Activated CD4-positive, alpha-beta memory T cell treated with anti-CD3 and anti-CD28 coated beads for 36 hours (primary cell): ENCODE results near the gene SYNRG. TPM values are rescaled to one million over a fixed set of nuclear protein-coding genes. Genes with fewer than 3 reads are reported as not detected.
"Not testable (repeated sequence)": the region's sequence is repeated elsewhere in the genome, so short reads cannot be mapped to it uniquely, and the experiment has no call there.

Source experiments
- CTCF ChIA-PET: fragments of 350-600 bp; sonication (Branson Sonifier 250); formaldehyde crosslinking; loops from one replicate; lab custom pipeline; 2021; ENCODE audit warnings: antibody characterized with exemption, inconsistent platforms; lab: Charles Lee
- POLR2A ChIA-PET: fragments of 350-600 bp; sonication (Branson Sonifier 250); formaldehyde crosslinking; loops from one replicate; lab custom pipeline; 2021; ENCODE audit warnings: antibody characterized with exemption; lab: Charles Lee
- DNase-seq: peaks from one replicate; pipeline ENCODE4 v3.0.0-alpha.2; 2020
- H3K27ac Mint-ChIP-seq: one replicate; pipeline ENCODE4 v1.8.0; 2021; ENCODE audit warnings: mixed read lengths
- H3K27me3 Mint-ChIP-seq: one replicate; pipeline ENCODE4 v1.8.0; 2021; ENCODE audit warnings: mixed read lengths
- H3K36me3 Mint-ChIP-seq: one replicate; pipeline ENCODE4 v1.8.0; 2021; ENCODE audit warnings: mixed read lengths
- H3K4me1 Mint-ChIP-seq: one replicate; pipeline ENCODE4 v1.8.0; 2021; ENCODE audit warnings: low read depth, mixed read lengths
- H3K4me3 Mint-ChIP-seq: one replicate; pipeline ENCODE4 v1.8.0; 2021; ENCODE audit warnings: mild to moderate bottlenecking, mixed read lengths
- H3K9me3 Mint-ChIP-seq: one replicate; pipeline ENCODE4 v1.8.0; 2021; ENCODE audit warnings: mixed read lengths
- intact Hi-C: fragments of 100-400 bp; cut with micrococcal nuclease; formaldehyde crosslinking; loops from one replicate; pipeline ENCODE4 v1.15.1; 2023
- total RNA-seq, 2 experiments: library from RNA; stranded (reverse); gene quantifications; one replicate each; pipeline ENCODE4 v1.2.3, GENCODE V29; 2021

SYNRG gene
- total RNA-seq, 2 experiments from 2014 or later = 44.4 to 45.2 TPM

- no peak for DNase-seq
- Mint-ChIP-seq H3K36me3 (peaks cover 29% of the 10 kb centered on the region), H3K4me3 (no peak overlapping the region), H3K4me1 (peaks cover 23% of the 10 kb centered on the region), H3K27ac (no peak overlapping the region), H3K9me3 (no peaks in the 10 kb centered on the region), H3K27me3 (peaks cover 8% of the 10 kb centered on the region)
- intact Hi-C loops = loop anchor here (5.0 to 10.0 kb wide), 3 partner anchors 95 to 152 kb away; no protein-coding TSS in a partner anchor
- CTCF ChIA-PET = no interaction called here
- POLR2A ChIA-PET = interaction anchor here (0.6 kb wide), 1 partner anchor 13 kb away, joined by 9 read pairs; no protein-coding TSS in a partner anchor
Measured at GRCh38 chr17:37640015-37640414, 30.8 kb upstream of the SYNRG start.

GRCh38 chr17:37637956-37638355 is 28.7 kb upstream of the SYNRG start:
- no peak overlapping the region for H3K4me3 Mint-ChIP-seq

GRCh38 chr17:37616430-37616829 is 7.2 kb upstream of the SYNRG start:
- H3K36me3 Mint-ChIP-seq = peaks cover 15% of the 10 kb centered on the region
- H3K4me1 Mint-ChIP-seq, POLR2A ChIA-PET, H3K4me3 Mint-ChIP-seq, H3K27ac Mint-ChIP-seq, CTCF ChIA-PET, H3K9me3 Mint-ChIP-seq, DNase-seq, H3K27me3 Mint-ChIP-seq, intact Hi-C loops: not testable (repeated sequence)

More at GRCh38 chr17:37637956-37638355, 28.7 kb upstream of the SYNRG start:
- CTCF ChIA-PET = no interaction called here
- POLR2A ChIA-PET = no interaction called here
- Mint-ChIP-seq H3K27me3 (no peaks in the 10 kb centered on the region), H3K27ac (no peak overlapping the region), H3K4me1 (peaks cover 20% of the 10 kb centered on the region), H3K36me3 (peaks cover 31% of the 10 kb centered on the region), H3K9me3 (no peaks in the 10 kb centered on the region)
- no peak for DNase-seq
- intact Hi-C loops = no loop called here

GRCh38 chr17:37614823-37615222 is 5.6 kb upstream of the SYNRG start:
- DNase-seq = no peak
- H3K4me1 Mint-ChIP-seq = peaks cover 2% of the 10 kb centered on the region
- POLR2A ChIA-PET = no interaction called here
- H3K9me3 Mint-ChIP-seq = no peaks in the 10 kb centered on the region
- H3K4me3 Mint-ChIP-seq = no peak overlapping the region
- intact Hi-C loops = no loop called here
- no peaks in the 10 kb centered on the region for H3K27me3 Mint-ChIP-seq
- no peak overlapping the region for H3K27ac Mint-ChIP-seq
- CTCF ChIA-PET = no interaction called here
- peaks cover 11% of the 10 kb centered on the region for H3K36me3 Mint-ChIP-seq

GRCh38 chr17:37614391-37614790 is 5.2 kb upstream of the SYNRG start:
- peaks cover 11% of the 10 kb centered on the region for H3K36me3 Mint-ChIP-seq
- intact Hi-C loops = no loop called here
- H3K4me3 Mint-ChIP-seq = no peak overlapping the region
- DNase-seq = no peak
- H3K9me3 Mint-ChIP-seq = no peaks in the 10 kb centered on the region
- no peaks in the 10 kb centered on the region for H3K27me3 Mint-ChIP-seq
- H3K27ac Mint-ChIP-seq = no peak overlapping the region
- ChIA-PET CTCF (no interaction called here), POLR2A (no interaction called here)
- peaks cover 6% of the 10 kb centered on the region for H3K4me1 Mint-ChIP-seq

- POLR2A ChIA-PET = no interaction called here
- DNase-seq = no peak
- Mint-ChIP-seq H3K27ac (no peak overlapping the region), H3K27me3 (no peaks in the 10 kb centered on the region), H3K4me1 (peaks cover 20% of the 10 kb centered on the region), H3K4me3 (no peak overlapping the region), H3K36me3 (peaks cover 10% of the 10 kb centered on the region), H3K9me3 (no peaks in the 10 kb centered on the region)
- CTCF ChIA-PET = interaction anchor here (0.6 to 3.2 kb wide), 2 partner anchors 65 to 84 kb away, joined by 3 to 13 read pairs; no protein-coding TSS in a partner anchor
- intact Hi-C loops = no loop called here
Measured at GRCh38 chr17:37610971-37611370, 1.8 kb upstream of the SYNRG start.

GRCh38 chr17:37610041-37610420 is 813 bp upstream of the SYNRG start:
- intact Hi-C loops, DNase-seq, H3K9me3 Mint-ChIP-seq, H3K27me3 Mint-ChIP-seq: not testable (repeated sequence)
- peaks cover 29% of the 10 kb centered on the region for H3K4me1 Mint-ChIP-seq
- POLR2A ChIA-PET = interaction anchor here (0.6 to 2.6 kb wide), 5 partner anchors 9 to 165 kb away, joined by 3 to 8 read pairs (median 3); no protein-coding TSS in a partner anchor
- peak overlapping the region; percentile 93 for H3K27ac Mint-ChIP-seq
- CTCF ChIA-PET = interaction anchor here (0.6 to 3.2 kb wide), 9 partner anchors 9 to 182 kb away, joined by 3 to 13 read pairs (median 5); no protein-coding TSS in a partner anchor
- peak overlapping the region; percentile 87 for H3K4me3 Mint-ChIP-seq
- H3K36me3 Mint-ChIP-seq = peaks cover 13% of the 10 kb centered on the region

- H3K36me3 Mint-ChIP-seq = peaks cover 17% of the 10 kb centered on the region
- peaks cover 44% of the 10 kb centered on the region for H3K4me1 Mint-ChIP-seq
- peak overlapping the region; percentile 93 for H3K27ac Mint-ChIP-seq
- no peaks in the 10 kb centered on the region for H3K9me3 Mint-ChIP-seq
- intact Hi-C loops = loop anchor here (1.0 to 2.0 kb wide), 2 partner anchors 34 to 118 kb away; partner anchors contain the start of gene DDX52
- ChIA-PET CTCF (interaction anchor here (1.0 to 3.2 kb wide), 7 partner anchors 10 to 235 kb away, joined by 3 to 13 read pairs (median 5); no protein-coding TSS in a partner anchor), POLR2A (interaction anchor here (0.6 to 2.6 kb wide), 8 partner anchors 9 to 744 kb away, joined by 3 to 8 read pairs (median 3); partner anchors contain the start of genes ACACA and TADA2A)
- no peak for DNase-seq
- H3K4me3 Mint-ChIP-seq = peak overlapping the region; percentile 87
- H3K27me3 Mint-ChIP-seq = no peaks in the 10 kb centered on the region
Measured at GRCh38 chr17:37608351-37609169, 658 bp downstream of the SYNRG start.

- Mint-ChIP-seq H3K9me3 (no peaks in the 10 kb centered on the region), H3K4me1 (peaks cover 50% of the 10 kb centered on the region), H3K4me3 (peak overlapping the region; percentile 87), H3K27ac (peak overlapping the region; percentile 93), H3K27me3 (no peaks in the 10 kb centered on the region), H3K36me3 (peaks cover 13% of the 10 kb centered on the region)
- ChIA-PET CTCF (interaction anchor here (1.4 to 3.2 kb wide), 3 partner anchors 13 to 234 kb away, joined by 3 to 13 read pairs (median 6); no protein-coding TSS in a partner anchor), POLR2A (interaction anchor here (0.6 to 2.6 kb wide), 2 partner anchors 11 to 679 kb away, joined by 3 to 8 read pairs; no protein-coding TSS in a partner anchor)
- peak; percentile 30 for DNase-seq
- intact Hi-C loops = loop anchor here (2.0 kb wide), 2 partner anchors 35 to 1093 kb away; partner anchors contain the start of gene DDX52
Measured at GRCh38 chr17:37607637-37608331, 1.4 kb downstream of the SYNRG start.

GRCh38 chr17:37605813-37606505 is 3.3 kb downstream of the SYNRG start:
- peak; percentile 66 for DNase-seq
- CTCF ChIA-PET = interaction anchor here (1.0 to 2.4 kb wide), 2 partner anchors 78 to 186 kb away, joined by 3 to 6 read pairs; no protein-coding TSS in a partner anchor
- Mint-ChIP-seq H3K27ac (peak overlapping the region; percentile 93), H3K4me3 (peak overlapping the region; percentile 68), H3K27me3 (no peaks in the 10 kb centered on the region), H3K9me3 (no peaks in the 10 kb centered on the region), H3K4me1 (peaks cover 55% of the 10 kb centered on the region), H3K36me3 (peaks cover 13% of the 10 kb centered on the region)
- intact Hi-C loops = loop anchor here (2.0 kb wide), 2 partner anchors 63 to 1095 kb away; no protein-coding TSS in a partner anchor
- POLR2A ChIA-PET = interaction anchor here (1.1 to 1.5 kb wide), 2 partner anchors 14 to 78 kb away, joined by 3 read pairs; no protein-coding TSS in a partner anchor

- Mint-ChIP-seq H3K36me3 (peaks cover 15% of the 10 kb centered on the region), H3K27ac (peak overlapping the region; percentile 93)
- CTCF ChIA-PET = interaction anchor here (2.0 to 2.4 kb wide), 2 partner anchors 8 to 186 kb away, joined by 6 to 7 read pairs; no protein-coding TSS in a partner anchor
Measured at GRCh38 chr17:37605081-37605480, 4.1 kb downstream of the SYNRG start.

More at GRCh38 chr17:37605081-37605480, 4.1 kb downstream of the SYNRG start:
- no peaks in the 10 kb centered on the region for H3K27me3 Mint-ChIP-seq
- H3K9me3 Mint-ChIP-seq = no peaks in the 10 kb centered on the region
- POLR2A ChIA-PET = interaction anchor here (1.1 to 1.6 kb wide), 4 partner anchors 13 to 175 kb away, joined by 3 to 5 read pairs (median 3); no protein-coding TSS in a partner anchor
- peaks cover 60% of the 10 kb centered on the region for H3K4me1 Mint-ChIP-seq
- H3K4me3 Mint-ChIP-seq = peak overlapping the region; percentile 68
- DNase-seq = no peak
- intact Hi-C loops = loop anchor here (2.0 kb wide), 1 partner anchor 62 kb away; no protein-coding TSS in a partner anchor
